NCI-H526 treated with DMSO at 0.1 percent for 48 hours (cell line): ENCODE data around the gene CD300LF.

ENCODE experiments used
- DNase-seq: peaks from one replicate; lab custom pipeline; 2025; lab: John Stamatoyannopoulos, UW

The CD300LF gene

DNA sequence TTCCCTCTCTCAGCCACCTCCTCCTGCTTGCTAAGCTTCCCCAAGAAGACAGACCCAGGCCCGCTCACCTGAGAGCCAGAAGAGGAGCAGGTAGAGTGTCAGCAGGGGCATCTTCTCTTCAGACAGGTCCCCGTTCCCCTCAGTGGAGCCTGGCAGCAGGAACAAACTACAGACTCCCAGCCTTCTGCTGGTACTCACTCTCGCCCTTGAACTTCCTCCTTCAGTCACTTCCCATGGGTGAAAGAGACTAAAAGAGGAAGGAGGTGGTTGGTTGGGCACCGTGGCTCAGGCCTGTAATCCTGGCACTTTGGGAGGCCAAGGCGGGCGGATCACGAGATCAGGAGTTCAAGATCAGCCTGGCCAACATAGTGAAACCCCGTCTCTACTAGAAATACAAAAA is at the start of gene CD300LF:
CD300LF (minus strand) TSS at position 168 of the 400 bp plus-strand sequence; CDS start at position 111, 57 bp downstream.
- DNase-seq = no peak

DNA sequence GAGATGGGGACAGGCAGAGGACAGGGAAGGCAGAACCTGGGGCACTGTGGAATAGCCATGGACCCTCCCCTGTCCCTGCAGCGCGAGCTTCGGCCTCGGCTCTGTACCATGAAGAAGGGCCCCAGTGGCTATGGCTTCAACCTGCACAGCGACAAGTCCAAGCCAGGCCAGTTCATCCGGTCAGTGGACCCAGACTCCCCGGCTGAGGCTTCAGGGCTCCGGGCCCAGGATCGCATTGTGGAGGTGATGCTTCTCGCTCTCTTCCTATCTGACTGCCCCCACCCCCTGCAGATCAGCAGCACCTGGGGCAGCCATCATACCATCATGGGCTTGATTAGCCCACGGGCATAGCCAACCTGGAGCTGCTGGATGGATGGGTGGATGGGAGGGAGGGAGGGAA is 49.2 kb upstream of the CD300LF start:
- DNase-seq = no peak

DNA sequence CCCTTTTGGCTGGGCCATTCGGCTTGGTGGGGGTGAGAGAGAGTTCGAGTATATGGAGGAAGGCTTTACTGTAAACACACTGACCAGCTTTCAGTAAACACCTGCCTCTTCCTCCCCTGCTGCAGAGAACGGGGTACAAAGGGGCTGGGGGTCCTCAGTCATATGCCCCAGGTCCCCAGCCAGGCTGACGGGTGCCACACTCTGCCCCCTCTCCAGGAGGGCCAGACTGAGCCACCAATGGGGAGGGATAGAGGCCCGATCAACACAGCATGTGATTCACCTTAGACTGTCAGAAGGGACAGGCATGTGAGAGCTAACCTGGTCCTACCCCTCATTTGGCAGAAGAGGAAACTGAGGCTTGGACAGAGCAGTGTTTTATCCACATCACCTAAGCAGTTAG is 48.7 kb upstream of the CD300LF start:
- DNase-seq = no peak

DNA sequence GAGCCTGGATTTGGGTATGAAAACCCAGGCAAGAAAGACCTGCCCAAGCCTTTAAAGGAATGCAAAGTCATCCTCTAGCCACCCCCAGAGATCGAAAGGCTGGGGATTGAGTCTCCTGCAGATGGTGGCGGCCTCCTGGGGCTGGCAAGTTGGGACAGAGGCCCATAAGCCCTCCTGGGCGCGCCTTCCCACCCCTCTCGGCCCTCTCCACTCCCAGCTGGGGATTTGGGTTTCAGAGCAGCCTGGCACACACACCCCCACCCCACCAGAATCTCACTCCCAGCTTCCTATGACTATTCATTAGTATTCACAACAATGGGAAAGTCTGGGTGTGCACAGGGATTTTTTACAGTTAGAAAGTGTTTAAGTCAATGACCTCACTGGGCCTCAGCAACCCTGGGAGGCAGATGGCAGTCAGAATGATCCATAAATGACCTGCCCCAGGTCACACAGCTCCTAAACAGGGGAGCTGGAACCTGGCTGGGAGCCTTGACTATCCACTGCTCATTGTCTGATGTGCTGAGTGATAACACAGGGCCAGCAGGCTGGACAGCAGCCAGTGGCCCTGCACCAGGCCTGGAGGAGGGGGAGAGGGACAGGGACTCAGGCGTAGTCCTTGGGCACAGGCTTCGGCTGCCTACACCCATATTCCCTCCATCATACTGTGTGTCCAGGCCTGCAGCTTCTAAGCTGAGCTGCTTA is 47.8 kb upstream of the CD300LF start:
- no peak for DNase-seq

DNA sequence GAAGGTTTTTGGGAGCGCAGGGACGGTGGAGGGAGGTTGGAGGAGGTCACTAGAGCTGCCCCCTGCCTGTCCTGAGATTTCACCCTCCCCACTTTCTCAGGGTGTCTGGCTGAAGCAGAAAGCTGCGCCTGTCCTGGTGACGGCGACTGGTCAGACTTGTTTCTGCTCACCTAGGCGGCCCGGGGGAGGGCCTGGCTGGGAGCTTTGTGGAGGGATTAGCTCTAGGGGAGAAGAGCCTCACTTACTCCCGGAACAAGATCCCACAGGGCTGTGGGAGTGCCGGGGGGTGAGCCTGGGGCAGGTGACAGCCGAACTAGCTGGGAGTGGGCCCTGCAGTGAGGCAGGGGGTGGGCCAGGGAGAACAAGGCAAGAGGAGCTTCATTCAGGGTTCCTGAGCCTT is 47.2 kb upstream of the CD300LF start:
- no peak for DNase-seq

DNA sequence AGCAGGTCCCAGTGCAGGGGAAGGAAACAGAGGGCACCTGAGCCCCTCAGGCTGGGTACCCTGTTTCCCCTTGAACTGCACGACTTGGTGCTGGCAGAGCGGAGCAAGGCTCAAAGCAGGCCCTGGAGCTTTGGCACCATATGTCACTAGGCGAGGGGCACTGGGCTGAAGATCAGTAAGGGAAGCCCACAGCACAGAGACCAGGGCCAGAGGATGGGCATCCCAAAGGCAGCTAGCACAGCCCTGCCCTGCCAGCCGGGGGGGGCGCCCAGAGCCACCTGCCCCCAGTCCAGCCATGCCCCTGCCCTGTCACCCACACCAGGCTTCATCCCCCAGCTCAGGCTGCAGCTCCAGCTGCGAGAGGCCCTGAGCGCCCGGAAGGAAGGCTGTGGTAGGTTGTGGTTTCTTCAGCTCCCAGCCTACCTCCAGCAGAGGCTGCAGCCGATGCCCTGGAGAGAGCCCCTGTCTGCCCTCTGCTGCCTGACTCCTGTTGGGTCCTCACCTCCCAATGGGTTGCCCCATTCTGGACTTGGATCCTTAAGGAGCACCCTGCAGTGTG is 46.6 kb upstream of the CD300LF start:
- DNase-seq = no peak

DNA sequence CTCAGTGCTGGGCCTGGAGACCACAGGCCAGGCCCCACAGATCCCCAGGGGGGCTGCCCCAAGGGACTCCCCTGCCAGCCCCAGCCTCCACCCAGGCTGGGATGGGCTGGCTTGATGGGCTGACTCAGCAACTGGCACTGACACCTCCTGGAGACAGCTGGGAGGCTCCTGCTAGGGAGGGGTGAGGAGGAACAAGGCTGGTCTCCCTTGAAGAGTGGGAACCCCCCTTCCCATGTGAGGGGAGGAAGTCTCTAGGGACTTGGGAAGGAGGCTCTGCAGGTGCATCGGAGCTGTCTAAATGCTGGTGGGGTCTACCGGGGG is 46.1 kb upstream of the CD300LF start:
- DNase-seq = no peak

DNA sequence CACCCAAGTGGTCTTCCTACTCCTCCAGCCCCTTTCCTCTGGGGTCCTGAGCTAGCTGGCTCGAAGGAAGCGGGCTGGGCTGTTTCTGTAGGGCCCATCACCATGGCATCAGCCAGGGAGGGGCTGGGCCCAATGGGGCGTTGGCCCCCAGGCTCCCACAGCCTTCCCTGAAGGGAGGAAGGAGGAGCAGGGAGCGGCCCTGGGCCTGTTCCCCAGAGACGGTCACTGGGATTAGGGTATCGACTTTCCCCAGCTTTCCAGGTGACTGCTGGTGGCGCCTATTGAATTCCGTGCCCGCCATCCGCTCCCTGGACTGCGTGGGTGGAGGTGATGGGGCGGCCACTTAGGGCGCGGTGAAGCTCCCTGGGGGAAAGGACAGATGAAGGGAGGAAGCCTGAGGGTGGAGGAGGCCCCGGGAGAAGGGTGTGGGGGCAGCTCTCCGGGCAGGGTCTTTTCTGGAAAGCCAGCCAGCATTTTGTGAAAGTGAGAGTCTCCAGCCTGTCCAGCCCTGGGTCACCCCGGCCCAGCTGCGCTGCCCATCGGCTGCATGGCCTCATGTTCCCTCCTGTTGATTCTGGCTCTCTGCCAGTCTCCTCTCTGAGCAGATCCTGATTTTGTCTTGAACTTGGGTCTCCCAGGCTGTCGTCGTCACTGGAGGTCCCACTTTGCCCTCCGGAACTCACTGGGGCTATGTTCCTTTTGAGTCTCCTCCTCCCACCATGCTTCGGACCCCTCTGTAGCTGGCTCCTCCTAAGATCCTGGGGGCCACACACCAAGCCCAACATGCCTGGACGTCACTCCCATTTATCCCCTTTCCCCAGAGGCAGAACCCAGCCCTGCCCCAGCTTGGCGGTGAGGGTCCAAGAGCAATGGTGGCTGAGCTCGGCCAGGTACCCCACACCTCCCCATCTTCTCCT is 45.5 kb upstream of the CD300LF start:
- peak; percentile 26 for DNase-seq

DNA sequence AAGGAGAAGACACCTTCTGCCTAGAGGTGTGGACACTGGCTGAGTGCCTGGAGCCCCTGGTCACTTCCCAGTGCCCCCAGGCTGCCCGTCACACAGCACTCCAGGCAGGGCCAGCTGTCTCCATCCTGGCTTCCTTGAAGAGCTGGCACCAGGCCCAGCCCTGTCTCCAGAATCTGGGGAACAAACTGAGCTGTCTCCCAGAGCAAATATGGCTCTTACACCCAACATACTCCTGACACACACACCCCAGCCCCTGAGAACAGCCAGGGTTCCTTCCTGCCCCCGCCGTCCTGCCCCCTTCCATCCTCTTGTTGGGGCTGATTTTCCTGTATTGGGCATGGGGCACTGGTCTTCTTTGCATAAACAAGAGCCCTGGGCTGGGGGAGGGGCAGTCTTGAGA is 44.8 kb upstream of the CD300LF start:
- DNase-seq = no peak

DNA sequence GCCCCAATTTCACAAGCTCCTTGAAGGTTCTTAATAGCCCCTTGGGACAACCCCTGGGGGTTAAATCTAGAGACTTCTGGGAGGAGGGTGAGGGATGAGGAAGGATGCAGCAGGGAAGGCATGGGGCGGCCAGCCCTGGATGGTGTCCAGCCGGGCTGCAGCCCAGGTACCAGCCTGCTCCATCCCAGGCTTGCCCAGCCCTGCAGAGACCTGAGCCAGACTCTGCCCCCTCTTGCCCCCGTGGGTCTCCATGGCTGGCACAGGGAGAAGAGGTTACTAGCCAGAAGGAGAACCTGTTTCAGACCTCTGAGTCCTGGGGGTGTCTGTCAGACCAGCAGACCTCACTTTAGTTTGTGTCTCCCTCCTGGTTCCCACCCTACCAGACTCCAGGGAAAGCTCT is 44.2 kb upstream of the CD300LF start:
- no peak for DNase-seq

DNA sequence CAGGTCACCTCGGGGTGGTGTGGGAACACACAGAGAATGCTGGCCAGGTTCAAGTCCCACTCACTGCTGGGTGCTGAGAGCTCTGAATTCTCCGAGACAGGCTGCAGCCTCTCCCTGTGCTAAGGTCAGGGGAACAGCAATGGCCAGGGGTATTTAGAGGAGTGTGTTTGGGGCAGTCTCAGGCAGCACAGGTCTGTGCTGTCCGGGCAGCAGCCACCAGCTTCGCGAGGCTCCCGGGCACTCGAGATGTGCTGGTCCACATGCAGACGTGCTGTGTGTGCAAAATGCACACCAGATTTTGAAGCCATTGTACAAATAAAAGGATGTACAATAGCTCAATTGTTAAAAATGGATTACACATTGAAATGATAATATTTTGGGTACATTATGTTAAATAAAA is 42.8 kb upstream of the CD300LF start:
- DNase-seq = no peak

DNA sequence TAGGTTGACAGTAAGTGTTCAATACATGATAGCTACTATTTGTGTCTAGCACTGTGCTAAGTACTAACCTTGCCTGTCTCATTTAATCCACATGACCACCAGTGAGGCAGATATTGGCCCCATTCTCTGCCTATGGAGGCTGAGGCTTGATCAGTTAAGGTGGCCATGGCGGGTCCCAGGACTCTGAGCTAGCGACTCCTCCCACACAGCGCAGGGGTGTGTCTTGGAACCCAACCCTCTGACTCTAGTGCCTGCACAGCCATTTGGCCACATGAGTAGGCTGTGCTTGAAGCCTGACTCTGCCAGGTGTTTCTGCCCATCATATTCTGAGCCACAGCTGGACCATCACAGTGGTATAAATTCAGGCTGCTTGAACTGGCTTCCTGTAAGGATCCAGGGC is 42.1 kb upstream of the CD300LF start:
- no peak for DNase-seq

DNA sequence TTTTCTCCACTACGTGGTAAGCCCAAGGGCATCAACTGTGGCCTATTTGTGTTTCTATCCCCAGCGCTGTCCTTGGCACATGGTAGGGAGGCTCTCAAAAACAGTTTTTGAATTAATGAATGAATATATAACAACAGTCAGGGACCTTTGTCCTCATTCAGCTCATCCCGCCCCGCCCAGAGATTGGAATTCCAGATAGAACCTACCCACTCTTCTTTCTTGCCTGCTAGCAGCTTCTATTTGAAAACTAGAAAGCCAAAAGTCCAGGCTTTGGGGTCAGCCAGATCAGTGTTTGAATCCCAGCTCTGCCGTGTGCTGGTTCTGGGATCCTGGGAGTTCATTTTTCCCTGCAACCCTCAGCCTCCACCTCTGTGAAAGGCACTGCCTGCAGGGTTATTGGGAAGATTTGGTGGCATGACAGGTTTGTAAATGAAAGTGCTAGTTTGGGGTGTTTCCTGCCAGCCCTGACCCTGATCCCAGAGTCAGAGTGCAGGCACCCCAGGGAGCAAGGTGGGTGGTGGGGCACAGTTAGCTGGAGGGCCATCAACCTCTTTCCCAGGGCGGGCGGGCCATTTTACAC is 40.2 kb upstream of the CD300LF start:
- no peak for DNase-seq

DNA sequence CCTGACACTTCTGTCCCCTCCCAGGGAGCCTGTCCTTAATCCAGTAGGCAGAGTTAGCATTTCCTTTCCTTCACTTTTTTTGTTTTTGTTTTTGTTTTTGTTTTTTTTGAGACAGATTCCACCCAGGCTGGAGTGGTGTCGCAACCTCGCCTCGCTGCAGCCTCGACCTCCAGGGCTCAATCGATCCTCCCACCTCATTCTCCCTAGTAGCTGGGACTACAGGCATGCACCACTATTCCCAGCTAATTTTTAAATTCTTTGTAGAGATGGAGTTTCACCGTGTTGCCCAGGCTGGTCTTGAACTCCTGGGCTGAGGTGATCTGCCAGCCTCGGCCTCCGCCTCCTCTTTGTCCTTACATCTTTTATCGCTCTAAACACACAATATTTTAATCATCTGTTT is 39.7 kb upstream of the CD300LF start:
- DNase-seq = no peak

DNA sequence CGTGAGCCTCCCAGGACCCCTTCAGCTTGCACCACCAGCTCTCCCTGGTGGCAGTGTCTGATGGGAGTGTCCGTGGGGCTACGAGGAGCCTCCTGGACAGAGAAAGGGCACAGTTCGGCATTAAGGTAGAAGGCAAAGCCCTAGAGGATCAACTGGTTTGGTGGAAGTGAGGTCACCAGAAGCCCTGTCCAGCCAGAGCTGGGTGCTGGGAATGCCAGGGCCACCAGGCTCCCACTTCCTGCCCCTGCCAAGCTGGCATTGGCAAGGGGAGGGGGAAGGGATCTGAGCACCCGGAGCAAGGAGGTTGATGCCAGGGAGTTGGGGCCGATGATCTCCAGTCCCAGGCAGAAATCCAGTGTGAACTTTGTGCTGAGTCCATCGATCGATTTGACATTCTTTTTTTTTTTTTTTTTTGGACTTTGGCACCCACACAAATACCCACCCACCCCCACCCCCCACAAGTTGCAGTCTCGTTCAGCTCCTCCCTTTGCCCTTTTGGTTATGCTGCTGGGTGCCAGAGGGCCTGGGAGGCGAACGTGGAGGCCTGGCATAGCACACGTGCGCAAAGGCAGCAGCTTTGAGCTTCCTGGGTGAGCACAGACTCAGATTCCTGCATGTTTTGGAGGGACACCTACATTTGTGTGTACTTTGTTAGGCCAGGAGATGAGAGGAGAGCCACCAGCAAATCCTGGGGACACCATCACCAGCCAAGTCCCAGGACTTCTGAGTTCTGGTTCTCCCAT is 37.8 kb upstream of the CD300LF start:
- DNase-seq = no peak

DNA sequence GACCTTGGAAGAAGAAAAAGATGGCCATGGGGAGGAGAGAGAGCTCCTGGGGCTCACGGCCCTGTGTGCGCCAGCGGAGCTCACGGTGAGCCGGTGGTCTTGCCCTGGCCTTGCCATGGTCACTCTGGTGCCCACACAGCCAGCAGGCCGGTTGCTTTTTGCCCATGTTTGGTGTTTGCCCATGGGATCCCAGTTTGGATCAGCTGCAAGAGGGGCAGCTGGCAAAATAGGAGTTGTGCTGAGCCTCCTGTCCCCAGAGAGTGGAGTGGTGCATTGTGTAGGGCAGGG is 37.3 kb upstream of the CD300LF start:
- no peak for DNase-seq

DNA sequence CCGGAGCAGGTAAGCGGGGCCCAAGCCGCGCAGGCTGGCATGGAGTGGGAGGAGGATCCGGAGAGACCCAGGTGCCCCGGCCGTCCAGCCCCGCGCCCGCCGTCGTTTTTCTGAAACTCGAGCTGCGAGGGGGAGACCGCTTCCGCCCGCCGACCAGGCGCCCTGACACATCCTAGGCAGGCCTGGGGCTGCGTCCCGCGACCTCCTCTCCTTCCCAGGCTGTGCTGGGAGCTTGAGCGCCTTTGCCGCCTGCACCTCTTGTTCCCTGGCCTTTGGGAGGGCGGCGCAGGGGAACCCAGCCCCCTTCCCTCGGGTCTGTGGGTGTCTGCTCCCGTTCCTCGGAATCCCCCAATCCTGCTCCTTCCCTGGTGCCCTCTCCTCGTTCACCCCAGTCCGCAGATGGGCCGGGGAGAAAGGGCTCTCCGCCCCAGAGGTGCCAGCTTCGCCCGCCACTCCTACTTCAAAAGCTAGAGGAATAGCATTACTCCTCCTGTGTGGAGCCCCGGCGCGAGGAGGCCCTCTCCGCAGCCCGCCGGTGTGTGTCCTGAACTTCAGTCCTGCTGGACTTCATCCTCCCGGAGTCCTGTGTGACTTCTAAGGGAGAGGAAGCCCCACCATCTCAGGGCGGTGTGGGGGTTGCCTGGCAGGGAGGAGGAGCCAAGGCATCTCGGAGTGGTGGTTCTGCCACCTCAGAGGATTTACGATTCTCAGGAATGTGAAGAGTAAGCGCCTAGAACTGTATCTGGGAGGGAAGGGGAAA is 36.7 kb upstream of the CD300LF start:
- DNase-seq = no peak

DNA sequence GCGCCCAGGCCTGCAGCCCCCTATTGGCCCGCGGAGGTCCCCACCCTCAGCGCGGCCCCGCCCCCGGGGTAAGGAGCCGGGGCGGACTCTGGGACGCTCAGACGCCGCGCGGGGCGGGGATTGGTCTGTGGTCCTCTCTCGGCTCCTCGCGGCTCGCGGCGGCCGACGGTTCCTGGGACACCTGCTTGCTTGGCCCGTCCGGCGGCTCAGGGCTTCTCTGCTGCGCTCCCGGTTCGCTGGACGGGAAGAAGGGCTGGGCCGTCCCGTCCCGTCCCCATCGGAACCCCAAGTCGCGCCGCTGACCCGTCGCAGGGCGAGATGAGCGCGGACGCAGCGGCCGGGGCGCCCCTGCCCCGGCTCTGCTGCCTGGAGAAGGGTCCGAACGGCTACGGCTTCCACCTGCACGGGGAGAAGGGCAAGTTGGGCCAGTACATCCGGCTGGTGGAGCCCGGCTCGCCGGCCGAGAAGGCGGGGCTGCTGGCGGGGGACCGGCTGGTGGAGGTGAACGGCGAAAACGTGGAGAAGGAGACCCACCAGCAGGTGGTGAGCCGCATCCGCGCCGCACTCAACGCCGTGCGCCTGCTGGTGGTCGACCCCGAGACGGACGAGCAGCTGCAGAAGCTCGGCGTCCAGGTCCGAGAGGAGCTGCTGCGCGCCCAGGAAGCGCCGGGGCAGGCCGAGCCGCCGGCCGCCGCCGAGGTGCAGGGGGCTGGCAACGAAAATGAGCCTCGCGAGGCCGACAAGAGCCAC is 36.0 kb upstream of the CD300LF start, which contains the start of gene NHERF1:
NHERF1 (plus strand) TSS at position 100 of the 750 bp plus-strand sequence; CDS start at position 319, 219 bp downstream.
- no peak for DNase-seq

DNA sequence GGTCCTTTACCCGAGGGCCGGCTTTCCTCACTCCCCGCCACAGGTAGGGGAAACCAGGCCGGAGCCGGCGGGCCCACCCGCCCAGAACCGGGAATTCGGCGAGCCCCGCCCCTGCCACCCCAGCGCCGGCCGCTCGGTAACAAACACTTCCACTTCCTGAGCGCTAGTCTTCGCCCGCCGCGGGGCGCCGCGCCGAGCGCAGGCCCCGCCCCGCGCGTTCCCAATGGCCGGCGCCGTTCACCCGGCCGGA is 35.5 kb upstream of the CD300LF start:
- DNase-seq = peak; percentile 91

DNA sequence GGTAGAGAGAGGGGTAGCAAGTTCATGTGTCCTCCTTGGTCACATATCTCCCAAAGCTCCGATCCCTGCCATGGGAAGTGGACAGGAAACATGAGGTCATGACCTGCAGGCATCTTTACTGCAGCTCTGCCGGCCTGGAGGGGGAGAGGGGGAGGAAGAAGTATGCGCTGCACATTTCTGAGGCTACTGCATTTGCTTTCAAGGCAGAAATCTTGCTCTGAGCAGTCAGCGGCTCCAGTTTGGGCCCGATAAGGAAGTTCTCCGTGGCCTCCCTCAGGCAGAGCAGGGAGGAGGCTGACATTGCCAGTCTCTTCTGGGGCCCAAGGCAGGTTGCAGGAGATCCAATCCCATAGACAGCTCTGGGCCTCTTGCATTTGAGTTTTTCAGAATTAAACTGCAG is 34.2 kb upstream of the CD300LF start:
- no peak for DNase-seq

DNA sequence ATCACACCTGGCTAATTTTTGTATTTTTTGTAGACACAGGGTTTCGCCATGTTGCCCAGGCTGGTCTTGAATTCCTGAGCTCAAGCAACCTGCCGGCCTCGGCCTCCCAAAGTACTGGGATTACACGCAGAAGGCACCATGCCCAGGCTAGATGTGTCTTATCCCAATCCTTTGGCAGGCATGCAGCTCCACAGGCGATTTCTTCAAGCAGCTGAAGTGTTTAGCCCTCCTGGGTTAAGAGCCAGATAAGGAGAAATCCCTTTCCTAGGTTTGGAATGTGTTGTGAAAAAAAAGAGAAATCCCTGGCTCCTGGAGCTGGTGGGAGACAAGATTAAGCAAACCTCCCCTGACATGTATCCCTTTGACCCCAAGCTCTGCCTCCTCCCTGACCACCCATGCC is 33.7 kb upstream of the CD300LF start:
- DNase-seq = no peak
